GM12878 (cell line): ENCODE measurements around the gene OLFML2A. TPM values are rescaled to one million over a fixed set of nuclear protein-coding genes. Genes with fewer than 3 reads are reported as not detected.
"Not testable (repeated sequence)": the region's sequence is repeated elsewhere in the genome, so short reads cannot be mapped to it uniquely, and the experiment has no call there.

Experiments used
- ATAC-seq: fragments of 200-7000 bp; cut with Tn5 transposase; 3 replicates; pipeline ENCODE4 v1.9.1; 2020; ENCODE audit warnings: mild to moderate bottlenecking, moderate library complexity
- BruUV-seq: library from RNA; stranded (reverse); fragments of 400-500 nt; replicated peaks from 2 replicates; lab custom pipeline; 2021; lab: Mats Ljungman, UMichigan
- CTCF ChIA-PET: fragments of 300-600 bp; sonication (Branson Sonifier 250); formaldehyde crosslinking; extraction: SDS; loops from one replicate; lab custom pipeline; 2021; ENCODE audit warnings: inconsistent platforms; lab: Yijun Ruan, JAX
- POLR2A ChIA-PET: fragments of 350-600 bp; formaldehyde crosslinking; extraction: SDS; loops from one replicate; lab custom pipeline; 2021; ENCODE audit warnings: inconsistent platforms; lab: Charles Lee
- RAD21 ChIA-PET: fragments of 300-600 bp; sonication (Branson Sonifier 250); formaldehyde crosslinking; loops from one replicate; lab custom pipeline; 2023; ENCODE audit warnings: antibody characterized with exemption; ENCODE audit not compliant: unreplicated experiment; lab: Charles Lee
- SMC1A ChIA-PET: fragments of 300-600 bp; sonication (Branson Sonifier 250); formaldehyde crosslinking; loops from one replicate; lab custom pipeline; 2023; ENCODE audit not compliant: unreplicated experiment, uncharacterized antibody; lab: Charles Lee
- DNase-seq: peaks from one replicate; pipeline ENCODE4 v3.0.0-alpha.2; 2011; ENCODE audit warnings: low read depth, low spot score
- FAIRE-seq: peaks from 3 replicates; lab custom pipeline; 2011; peaks lifted over from hg19 to GRCh38; lab: Jason Lieb, UNC
- H2AFZ ChIP-seq: 2 replicates; pipeline ENCODE4 v1.6.0; 2011; ENCODE audit warnings: low read depth, low read length, control low read depth; ENCODE audit not compliant: control insufficient read depth
- H3K27ac ChIP-seq: 2 replicates; pipeline ENCODE4 v1.5.1; 2011; ENCODE audit warnings: control low read depth; ENCODE audit not compliant: control insufficient read depth, insufficient read depth
- H3K27me3 ChIP-seq, 2 experiments: replicated peaks in 1 of 2; 2 replicates each; pipeline versions ENCODE4 v1.6.0 to v1.6.1; 2011; ENCODE audit warnings: low read length in 1 of 2; ENCODE audit not compliant: control insufficient read depth in 2 of 2, insufficient read depth in 2 of 2
- H3K36me3 ChIP-seq, 2 experiments: 2 replicates each; pipeline ENCODE4 v1.5.1; 2011; ENCODE audit warnings: low read length in 1 of 2; ENCODE audit not compliant: control insufficient read depth in 2 of 2, insufficient read depth in 2 of 2
- H3K4me1 ChIP-seq: 2 replicates; pipeline ENCODE4 v1.6.1; 2011; ENCODE audit warnings: mild to moderate bottlenecking, low read length, moderate library complexity, mixed read lengths; ENCODE audit not compliant: control insufficient read depth, insufficient read depth
- H3K4me2 ChIP-seq: 2 replicates; pipeline ENCODE4 v1.6.0; 2011; ENCODE audit warnings: control low read depth; ENCODE audit not compliant: control insufficient read depth, insufficient read depth
- H3K4me3 ChIP-seq: fragments of 200-600 bp; sonication (generic); 2 replicates; pipeline ENCODE4 v1.5.1; 2016
- H3K79me2 ChIP-seq: 2 replicates; pipeline ENCODE4 v1.6.0; 2011; ENCODE audit warnings: low read length; ENCODE audit not compliant: control insufficient read depth, insufficient read depth
- H3K9ac ChIP-seq: 2 replicates; pipeline ENCODE4 v1.8.0; 2011; ENCODE audit warnings: low read length, control low read depth, mixed read lengths; ENCODE audit not compliant: control insufficient read depth, insufficient read depth
- H3K9me3 ChIP-seq: replicated peaks from 3 replicates; pipeline ENCODE4 v1.5.1; 2011; ENCODE audit warnings: mild to moderate bottlenecking, low read length; ENCODE audit not compliant: control insufficient read depth, insufficient read depth
- H4K20me1 ChIP-seq: 2 replicates; pipeline ENCODE4 v1.6.0; 2011; ENCODE audit not compliant: control insufficient read depth, insufficient read depth
- CREM ChIP-seq: IDR thresholded peaks from 2 replicates; pipeline ENCODE4 v1.6.1; 2014; ENCODE audit warnings: antibody characterized with exemption, low read depth
- IKZF2 ChIP-seq, 2 experiments: fragments of 450-650 bp; IDR thresholded peaks; 2 replicates each; pipeline ENCODE4 v1.6.1; 2017; ENCODE audit warnings: mild to moderate bottlenecking in 2 of 2, moderate library complexity in 2 of 2
- JUNB ChIP-seq: IDR thresholded peaks from 2 replicates; pipeline ENCODE4 v1.6.1; 2016; ENCODE audit warnings: antibody characterized with exemption, mild to moderate bottlenecking
- RCOR1 ChIP-seq: conservative IDR thresholded peaks from 2 replicates; pipeline ENCODE4 v1.6.1; 2012; ENCODE audit warnings: low read depth, low read length, improper control_type of control experiment
- RUNX3 ChIP-seq: IDR thresholded peaks from 2 replicates; pipeline ENCODE4 v1.6.1; 2012; ENCODE audit warnings: low read length, inconsistent platforms
- ZSCAN29 ChIP-seq: fragments of 450-650 bp; IDR thresholded peaks from 2 replicates; pipeline ENCODE4 v1.6.1; 2017; ENCODE audit warnings: mild to moderate bottlenecking, moderate library complexity
- WGBS: methylation state at CpG from one replicate; pipeline ENCODE4 v1.1.6; 2016; ENCODE audit warnings: low lambda C conversion rate; ENCODE audit not compliant: insufficient replicate concordance, insufficient coverage; ENCODE audit errors: missing lambda C conversion rate; 5-methylcytosine and 5-hydroxymethylcytosine counted together
- in situ Hi-C: fragments of 300-500 bp; cut with MboI; formaldehyde crosslinking; loops from 9 replicates; pipeline ENCODE4 v1.14.3; 2018; ENCODE audit warnings: mixed read lengths
- intact Hi-C: fragments of 100-400 bp; cut with micrococcal nuclease; formaldehyde crosslinking; loops from one replicate; pipeline ENCODE4 v1.14.2; 2022; ENCODE audit not compliant: unreplicated experiment
- polyA plus RNA-seq, 11 experiments: library from polyadenylated mRNA; depleted of rRNA in 4 of 11; unstranded in 6 of 11; stranded (reverse) in 5 of 11; fragments of >200 nt; fragmentation: Nextera tagmentation in 4 of 11; fragmentation: Illumina TruSeq in 1 of 11; extraction: Ambion mirVana in 4 of 11; extraction: Trizol in 1 of 11; gene quantifications; 1 replicate in 1 of 11; 2 replicates in 10 of 11; pipeline versions ENCODE4 v1.2.1 to v1.2.3, GENCODE V29; 2011 to 2016; ENCODE audit warnings: inconsistent platforms in 2 of 11, missing spikeins in 2 of 11, low read depth in 1 of 11
- total RNA-seq, 4 experiments: library from RNA; depleted of rRNA in 3 of 4; stranded (reverse); fragments of >200 nt in 3 of 4; fragmentation: Illumina TruSeq in 1 of 4; extraction: Trizol in 1 of 4; gene quantifications; 2 replicates each; pipeline versions ENCODE4 v1.2.1 to v1.2.3, GENCODE V29; 2013 to 2021
- TF ChIP-seq, protein P1 (sequence below): IDR thresholded peaks from 2 replicates; pipeline ENCODE4 v1.6.1; 2012; ENCODE audit warnings: low read depth, low read length, improper control_type of control experiment

OLFML2A gene
- total and polyA plus RNA-seq, 10 of the 15 experiments (the other 5 are each of a cell fraction or from before 2014, with no cell fraction given) = 0.02 to 0.13 (median 0.10) TPM; not detected in 4

DNA sequence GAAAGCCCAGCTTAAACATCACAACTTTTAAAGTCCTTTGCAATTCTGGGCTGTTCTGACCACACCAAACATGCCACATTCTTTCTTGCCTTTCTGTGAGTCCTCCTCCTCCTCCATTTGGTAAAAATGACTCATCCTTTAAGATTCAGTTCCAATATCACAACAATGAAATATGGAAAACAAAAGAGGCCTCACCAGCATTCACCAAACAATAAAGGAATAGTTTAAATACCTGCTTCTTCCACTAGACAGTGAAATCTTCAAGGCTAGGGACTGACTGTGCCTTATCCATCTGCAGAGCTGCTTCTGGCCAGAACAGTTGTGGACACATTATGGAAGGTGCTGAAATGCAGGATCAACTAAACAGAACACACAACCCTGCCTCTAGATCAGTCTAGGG lies 41.8 kb upstream of the OLFML2A start:
- Histone ChIP-seq H3K27me3 (no peaks in the 10 kb centered on the region), H3K4me3 (no peak overlapping the region), H3K27ac (no peak overlapping the region), H3K4me2 (no peak overlapping the region), H3K79me2 (no peaks in the 10 kb centered on the region), H4K20me1 (no peaks in the 10 kb centered on the region), H3K4me1 (peaks cover 9% of the 10 kb centered on the region), H3K9ac (no peak overlapping the region), H3K36me3 (peaks cover 0 to under 1% of the 10 kb centered on the region in 2 experiments; a peak in 1 of 4 replicates), H2AFZ (no peak overlapping the region), H3K9me3 (no peaks in the 10 kb centered on the region; the same call in 2 of the 3 replicates)
- TF ChIP-seq, protein P1, sequence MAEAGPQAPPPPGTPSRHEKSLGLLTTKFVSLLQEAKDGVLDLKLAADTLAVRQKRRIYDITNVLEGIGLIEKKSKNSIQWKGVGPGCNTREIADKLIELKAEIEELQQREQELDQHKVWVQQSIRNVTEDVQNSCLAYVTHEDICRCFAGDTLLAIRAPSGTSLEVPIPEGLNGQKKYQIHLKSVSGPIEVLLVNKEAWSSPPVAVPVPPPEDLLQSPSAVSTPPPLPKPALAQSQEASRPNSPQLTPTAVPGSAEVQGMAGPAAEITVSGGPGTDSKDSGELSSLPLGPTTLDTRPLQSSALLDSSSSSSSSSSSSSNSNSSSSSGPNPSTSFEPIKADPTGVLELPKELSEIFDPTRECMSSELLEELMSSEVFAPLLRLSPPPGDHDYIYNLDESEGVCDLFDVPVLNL = no peak
- TF ChIP-seq RCOR1 = no peak
- TF ChIP-seq CREM = no peak
- TF ChIP-seq IKZF2 (IDR thresholded peaks at IDR 0.05) = 0 out of 4 replicates have a peak, but pooled peaks of 1 of the 2 experiments have one; percentile 24
- no peak for TF ChIP-seq ZSCAN29
- peak; percentile 45 for TF ChIP-seq RUNX3
- TF ChIP-seq JUNB = peak; percentile 38; the same call in 1 of the 2 replicates
- in situ Hi-C loops = no loop called here
- ChIA-PET SMC1A (interaction anchor here (1.0 to 2.1 kb wide), 8 partner anchors 8 to 31 kb away, joined by 3 to 8 read pairs (median 4); no protein-coding TSS in a partner anchor), CTCF (interaction anchor here (0.9 to 2.6 kb wide), 5 partner anchors 18 to 183 kb away, joined by 3 to 10 read pairs (median 4); no protein-coding TSS in a partner anchor), RAD21 (interaction anchor here (0.6 to 1.1 kb wide), 2 partner anchors 25 to 137 kb away, joined by 3 read pairs; no protein-coding TSS in a partner anchor), POLR2A (interaction anchor here (0.8 to 1.9 kb wide), 2 partner anchors 8 to 56 kb away, joined by 5 read pairs; no protein-coding TSS in a partner anchor)
- intact Hi-C loops = no loop called here
- DNase-seq = no peak
- no TSS peak for BruUV-seq
- peak; percentile 71 for ATAC-seq
- FAIRE-seq = no peak

DNA sequence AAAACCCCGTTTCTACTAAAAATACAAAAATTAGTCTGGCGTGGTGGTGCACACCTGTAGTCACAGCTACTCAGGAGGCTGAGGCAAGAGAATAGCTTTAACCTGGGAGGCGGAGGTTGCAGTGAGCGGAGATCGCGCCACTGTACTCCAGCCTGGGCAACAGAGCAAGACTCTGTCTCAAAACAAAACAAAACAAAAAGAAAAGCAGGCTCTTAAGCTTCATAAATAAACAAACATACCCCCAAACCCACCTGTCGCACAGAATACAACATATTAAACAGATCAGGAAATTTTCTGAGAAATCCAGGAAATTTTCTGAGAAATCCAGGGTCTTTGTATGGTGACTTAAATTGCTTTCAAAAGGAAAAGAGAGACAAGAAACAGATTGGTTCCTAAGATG lies 38.9 kb upstream of the OLFML2A start:
- H3K27ac ChIP-seq, H2AFZ ChIP-seq, H3K4me2 ChIP-seq, H3K79me2 ChIP-seq, intact Hi-C loops, ATAC-seq, H3K9ac ChIP-seq, H3K36me3 ChIP-seq, RAD21 ChIA-PET, H3K4me1 ChIP-seq, H3K27me3 ChIP-seq, POLR2A ChIA-PET, in situ Hi-C loops, H3K4me3 ChIP-seq, H3K9me3 ChIP-seq, DNase-seq, H4K20me1 ChIP-seq, CTCF ChIA-PET, FAIRE-seq, BruUV-seq: not testable (repeated sequence)
- SMC1A ChIA-PET = interaction anchor here (1.0 kb wide), 1 partner anchor 19 kb away, joined by 4 read pairs; no protein-coding TSS in a partner anchor
- 93% methylated on average over 7 of the region's 7 CpGs for WGBS
